GM19395 (cell line): ENCODE data around the gene BCAS4.
"Not testable (repeated sequence)": the region's sequence is repeated elsewhere in the genome, so short reads cannot be mapped to it uniquely, and the experiment has no call there.

Experiments
- ATAC-seq: cut with Tn5 transposase; IDR thresholded peaks from one replicate; pipeline ENCODE4 v1.9.1; 2021; ENCODE audit warnings: mild to moderate bottlenecking, moderate library complexity; ENCODE audit not compliant: unreplicated experiment

Gene BCAS4

DNA sequence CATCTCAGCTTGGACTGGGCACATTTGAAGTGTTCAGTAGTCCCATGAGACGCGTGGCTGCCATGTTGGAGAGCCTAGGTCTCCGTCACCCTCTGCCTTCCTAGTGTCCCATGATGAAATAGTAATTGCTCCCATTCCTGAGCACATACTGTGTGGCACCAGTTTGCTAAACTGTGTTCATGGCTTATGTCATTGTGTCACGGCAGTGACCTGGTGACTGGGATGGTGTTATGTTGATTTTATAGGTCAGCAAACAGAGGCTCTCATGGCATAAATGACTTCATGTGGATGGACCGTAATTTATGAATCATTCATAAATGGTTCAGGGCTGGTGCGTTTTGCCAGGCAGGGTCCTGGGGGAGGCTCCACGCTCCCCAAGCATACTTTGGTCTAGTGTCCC lies 3.8 kb downstream of the BCAS4 start:
- ATAC-seq, result no peak

DNA sequence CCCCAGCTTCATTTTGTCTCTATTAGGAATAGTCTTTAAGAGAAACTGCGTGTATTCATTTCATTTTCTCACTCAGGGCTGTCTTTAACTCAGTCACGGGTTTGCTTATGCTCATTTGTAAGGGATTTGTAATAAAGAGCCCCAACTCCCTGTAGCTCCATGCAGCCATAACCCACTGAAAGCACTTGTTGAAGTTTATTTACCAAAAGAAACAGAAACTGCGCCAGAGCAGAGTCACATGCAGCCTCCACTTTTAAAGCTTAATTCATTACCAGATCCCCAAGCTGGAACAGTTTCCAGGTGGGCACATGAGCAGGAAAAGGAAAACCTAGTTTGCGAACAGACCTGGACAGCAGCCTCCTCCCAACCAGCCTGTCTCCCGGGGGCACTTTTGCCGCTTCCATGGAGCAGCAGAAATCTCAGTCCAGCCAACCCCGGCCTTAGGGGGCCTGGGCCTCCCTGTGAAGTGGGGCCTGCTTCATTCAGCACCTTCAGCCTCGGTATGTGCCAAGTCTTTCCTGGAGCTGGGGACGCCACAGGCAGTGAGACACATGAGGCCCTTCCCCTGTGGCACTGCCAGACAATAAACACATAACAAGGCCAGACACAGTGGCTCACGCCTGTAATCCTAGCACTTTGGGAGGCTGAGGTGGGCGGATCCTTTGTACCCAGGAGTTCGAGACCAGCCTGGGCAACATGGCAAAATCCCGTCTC lies 4.5 kb downstream of the BCAS4 start:
- ATAC-seq, result peak; percentile 1

DNA sequence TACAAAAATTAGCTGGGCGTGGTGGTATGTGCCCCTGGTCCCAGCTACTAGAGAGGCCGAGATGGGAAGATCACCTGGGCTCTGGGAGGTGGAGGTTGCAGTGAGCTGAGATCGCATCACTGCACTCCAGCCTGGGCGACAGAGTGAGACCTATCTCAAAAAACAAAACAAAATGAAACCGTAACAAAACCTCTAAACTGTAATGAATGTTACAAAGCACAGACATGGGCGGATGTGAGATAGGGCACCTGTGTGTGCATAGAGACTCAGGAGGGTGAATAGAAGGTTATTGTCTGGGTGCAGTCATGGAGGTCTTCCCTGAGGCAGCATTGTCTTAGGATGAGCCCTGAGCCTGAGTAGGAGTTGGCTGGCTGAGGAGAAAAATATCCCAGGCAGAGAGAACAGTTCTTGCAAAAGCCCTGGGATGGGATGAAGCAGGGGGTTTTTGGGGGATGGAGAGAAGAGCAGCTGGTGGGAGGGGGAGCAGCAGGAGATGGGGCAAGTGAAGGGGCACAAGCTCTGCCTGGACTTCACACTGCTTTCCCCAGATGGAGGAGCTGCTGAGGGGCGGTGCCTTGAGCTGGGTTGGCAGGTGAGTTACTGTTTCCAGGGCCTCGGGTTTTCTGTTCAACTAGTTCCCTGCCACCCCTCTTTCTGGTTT lies 5.2 kb downstream of the BCAS4 start:
- peak; percentile 56 for ATAC-seq

DNA sequence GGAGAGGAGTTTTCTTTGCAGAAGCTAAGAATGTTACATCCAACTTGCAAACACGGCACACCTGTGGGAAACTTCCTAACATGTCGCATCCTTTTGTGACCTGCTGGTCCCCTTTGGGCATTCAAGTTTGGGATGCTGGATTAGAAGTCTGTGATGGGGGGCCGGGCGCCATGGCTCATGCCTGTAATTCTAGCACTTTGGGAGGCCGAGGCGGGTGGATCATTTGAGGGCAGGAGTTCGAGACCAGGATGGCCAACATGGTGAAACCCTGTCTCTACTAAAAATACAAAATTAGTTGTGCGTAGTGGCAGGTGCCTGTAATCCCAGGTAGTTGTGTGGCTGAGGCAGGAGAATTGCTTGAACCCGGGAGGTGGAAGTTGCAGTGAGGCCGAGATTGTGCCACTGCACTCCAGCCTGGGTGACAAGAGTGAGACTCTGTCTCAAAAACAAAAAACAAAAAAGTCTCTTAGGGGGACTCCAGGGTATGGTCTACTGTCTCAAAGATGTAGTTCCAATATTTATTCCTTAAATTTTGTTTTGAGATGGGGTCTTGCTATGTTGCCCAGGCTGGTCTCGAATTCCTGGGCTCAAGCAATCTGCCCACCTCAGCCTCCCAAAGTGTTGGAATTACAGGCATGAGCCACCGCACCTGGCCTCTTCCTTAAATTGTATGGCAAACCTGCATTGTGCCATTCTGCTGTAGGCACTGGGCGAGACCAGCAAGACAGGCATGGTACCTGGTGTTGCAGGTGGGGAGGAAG lies 6.3 kb downstream of the BCAS4 start:
- ATAC-seq, result not testable (repeated sequence)

DNA sequence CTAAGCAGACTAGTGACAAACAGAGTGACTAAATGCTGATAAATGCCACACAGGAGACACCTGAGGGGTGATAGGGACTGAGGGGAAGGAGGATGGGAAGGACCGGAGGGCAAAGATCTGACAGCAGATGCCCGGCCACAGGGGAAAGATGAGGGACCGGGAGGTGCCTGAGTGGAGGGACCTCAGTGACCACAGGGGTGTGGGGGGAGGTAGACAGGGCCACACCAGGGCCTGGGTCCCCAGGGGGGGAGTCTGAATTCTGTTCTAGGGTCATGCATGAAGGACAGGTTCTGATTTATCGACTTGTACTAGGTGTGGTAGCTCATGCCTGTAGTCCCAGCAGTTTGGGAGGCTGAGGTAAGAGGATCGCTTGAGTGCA lies 6.9 kb downstream of the BCAS4 start:
- no peak for ATAC-seq

DNA sequence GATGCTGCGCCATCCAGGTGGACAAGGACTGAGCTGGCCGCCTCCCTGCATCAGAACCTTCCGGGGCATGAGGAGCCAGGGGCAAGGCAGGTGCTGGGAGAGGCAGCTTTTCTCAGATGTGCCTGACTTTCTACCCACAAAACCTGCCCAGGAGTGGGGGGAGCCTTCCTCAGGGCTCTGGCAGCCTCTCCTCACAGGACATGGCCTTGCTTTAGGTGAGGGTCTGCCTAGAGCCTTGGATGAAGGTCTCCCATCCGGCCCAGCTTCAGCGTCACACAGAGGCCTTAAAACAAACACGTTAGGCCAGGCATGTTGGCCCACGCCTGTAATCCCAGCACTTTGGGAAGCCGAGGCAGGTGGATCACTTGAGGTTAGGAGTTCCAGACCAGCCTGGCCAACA lies 7.4 kb downstream of the BCAS4 start:
- no peak for ATAC-seq

DNA sequence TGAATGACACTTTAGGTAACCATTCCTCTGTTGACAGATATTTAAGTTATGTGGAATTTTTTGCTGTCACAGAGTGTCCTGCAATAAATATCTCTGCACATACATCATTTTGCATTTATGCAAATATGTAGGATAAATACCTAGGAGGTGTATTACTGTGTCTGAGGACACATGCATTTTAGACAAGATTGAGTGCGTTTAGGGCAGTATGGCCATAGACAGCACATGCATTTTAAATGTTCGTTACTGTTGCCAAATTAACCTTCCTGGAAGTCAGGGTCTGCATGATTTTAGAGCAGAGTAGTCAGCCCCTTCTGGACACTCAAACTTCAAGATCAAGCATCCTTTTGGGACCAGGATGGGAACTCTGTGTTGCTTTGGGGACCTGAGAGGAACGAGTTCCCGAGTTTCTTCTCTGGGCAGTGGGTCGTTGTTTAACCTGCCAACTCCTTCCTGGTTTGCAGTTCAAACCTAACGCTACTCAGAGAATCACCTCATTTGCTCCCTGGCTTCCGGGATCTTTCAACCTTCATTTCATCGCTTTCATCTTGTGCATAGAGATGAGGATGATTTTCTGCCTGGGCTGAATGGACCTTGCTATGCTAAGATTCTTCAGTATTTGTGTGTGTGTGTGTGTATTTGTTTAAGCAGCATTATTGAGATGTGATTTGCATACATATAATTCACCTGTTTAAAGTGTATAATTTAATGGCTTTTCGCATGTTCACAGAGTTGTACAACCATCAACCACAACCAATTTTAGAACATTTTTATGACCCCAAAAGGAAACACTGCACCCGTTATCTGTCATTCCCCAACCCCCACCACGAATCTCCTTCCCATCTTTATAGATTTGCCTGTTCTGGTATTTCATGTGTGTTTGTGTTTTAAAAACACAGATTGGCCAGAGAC lies 9.8 kb downstream of the BCAS4 start:
- ATAC-seq, result no peak

DNA sequence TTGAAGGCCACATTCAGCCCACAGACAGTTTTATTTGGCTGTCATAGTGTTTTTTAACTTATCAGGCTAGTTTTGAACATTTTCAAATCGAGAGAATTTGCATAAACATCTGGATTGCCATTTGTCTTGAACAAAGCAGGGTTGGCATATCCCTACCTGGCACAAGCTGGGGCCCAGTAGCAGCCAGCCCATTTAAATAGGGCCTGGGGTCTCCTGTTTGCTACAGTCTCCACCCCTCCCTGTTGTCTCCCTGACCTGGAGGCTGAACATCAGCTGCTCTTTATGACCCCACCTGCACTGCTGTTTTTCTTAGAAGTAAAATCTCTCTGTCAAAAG lies 10.5 kb downstream of the BCAS4 start:
- no peak for ATAC-seq

DNA sequence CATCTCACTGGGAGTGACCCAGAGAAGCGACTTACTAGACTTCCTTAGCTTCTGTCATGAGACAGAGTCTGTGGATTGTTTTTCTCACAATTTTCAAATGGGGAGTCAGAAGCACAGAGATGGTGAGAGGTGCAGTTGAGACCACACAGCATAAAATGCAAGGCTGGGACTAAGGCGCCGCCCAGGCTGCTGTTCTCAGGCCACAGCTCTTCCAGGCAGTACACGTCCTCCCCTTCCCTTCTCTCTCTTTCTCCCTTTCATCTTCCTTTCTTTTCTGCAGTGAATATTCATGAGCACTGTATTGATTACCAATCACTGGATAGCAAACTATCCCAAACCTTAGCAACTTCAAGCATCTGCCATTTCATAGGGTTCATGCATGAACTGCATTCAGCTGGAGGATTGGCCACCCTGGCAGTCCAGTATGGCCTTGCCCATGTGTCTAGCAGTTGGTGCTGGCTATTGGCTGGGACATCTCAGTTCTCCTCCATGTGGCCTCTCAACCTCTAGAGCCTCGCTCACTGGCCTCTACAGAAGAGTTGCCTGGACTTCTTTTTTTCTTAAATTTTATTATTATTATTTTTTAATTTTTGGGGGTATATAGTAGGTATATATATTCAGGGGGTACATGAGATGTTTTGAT lies 11.4 kb downstream of the BCAS4 start:
- no peak for ATAC-seq

DNA sequence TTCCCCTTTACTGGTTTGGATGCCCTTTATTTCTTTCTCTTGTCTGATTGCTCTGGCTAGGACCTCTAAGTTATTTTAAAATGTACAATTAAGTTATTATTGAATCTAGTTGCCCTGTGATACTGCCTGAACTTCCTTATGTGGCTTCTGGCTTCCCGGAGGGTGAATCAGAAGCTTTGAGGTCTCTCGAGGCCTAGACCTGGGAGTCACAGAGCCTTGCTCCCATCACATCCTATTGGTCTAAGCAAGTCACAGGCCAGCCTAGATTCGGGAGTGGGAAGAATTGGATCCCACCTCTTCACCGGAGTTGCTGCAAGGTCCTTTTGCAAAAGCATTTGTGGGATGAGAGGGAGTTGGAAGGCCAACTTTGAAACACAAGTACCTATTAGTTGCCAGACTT lies 15.2 kb downstream of the BCAS4 start:
- no peak for ATAC-seq

DNA sequence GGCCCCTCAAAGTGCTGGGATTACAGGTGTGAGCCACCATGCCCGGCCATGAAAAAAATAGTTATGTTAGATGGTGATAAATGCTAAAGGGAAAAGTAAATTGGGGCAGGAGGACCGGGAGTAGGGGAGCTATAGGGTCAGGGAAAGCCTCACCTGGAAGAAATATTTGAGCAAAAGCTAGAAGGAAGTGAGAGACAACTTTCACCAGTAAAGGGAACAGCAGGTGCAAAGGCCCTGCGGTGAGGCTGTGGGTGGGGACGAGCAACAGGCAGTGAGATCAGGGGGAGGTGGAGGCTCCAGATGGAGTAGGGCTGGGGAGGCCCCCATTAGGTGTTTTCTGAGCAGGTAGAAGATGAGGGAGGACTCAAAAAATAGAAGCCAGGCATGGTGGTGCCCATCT lies 16.0 kb downstream of the BCAS4 start:
- no peak for ATAC-seq

DNA sequence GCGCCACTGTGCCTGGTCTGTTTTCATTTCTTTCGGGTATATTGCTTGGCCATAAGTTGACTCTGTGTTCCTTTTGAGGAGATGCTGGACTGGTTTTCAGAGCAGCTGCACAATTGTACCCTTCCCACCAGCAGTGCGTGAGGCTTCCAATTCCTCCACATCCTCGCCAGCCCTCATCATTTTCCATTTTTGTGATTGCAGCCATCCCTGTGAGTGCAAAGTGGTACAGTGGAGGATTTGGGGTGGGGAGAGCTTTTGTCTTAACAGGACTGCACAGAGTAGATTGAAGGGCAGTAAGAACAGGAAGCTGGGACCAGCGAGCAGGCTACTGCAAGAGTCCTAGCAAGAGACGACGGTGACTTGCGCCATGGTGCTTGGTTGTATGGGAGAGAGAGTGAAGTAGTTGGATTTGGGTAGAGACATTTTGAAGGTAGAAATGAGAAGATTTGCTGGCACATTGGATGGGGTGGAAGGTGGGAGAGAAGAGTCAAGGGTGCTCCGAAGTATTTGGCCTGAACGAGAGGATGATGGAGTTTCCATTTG lies 18.3 kb downstream of the BCAS4 start:
- no peak for ATAC-seq

DNA sequence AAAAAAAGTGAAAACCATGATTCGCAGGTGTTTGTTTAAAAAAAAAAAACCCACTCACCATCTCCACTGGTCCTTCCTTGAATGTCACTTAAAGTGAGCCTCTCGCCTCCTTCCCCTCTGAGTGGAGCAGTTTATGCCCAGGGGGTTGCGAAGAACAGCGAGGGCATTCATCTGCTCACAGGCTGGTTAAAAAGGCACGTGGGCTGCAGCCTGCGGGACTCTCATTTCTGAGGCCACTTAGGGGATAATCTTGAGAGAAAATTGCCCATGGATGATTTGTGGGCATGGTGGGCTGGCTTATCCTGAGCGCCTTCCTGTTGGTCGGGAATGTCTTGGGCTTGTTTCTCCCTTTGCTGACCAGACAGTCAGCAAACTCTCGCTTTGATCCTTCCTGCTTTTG lies 18.9 kb downstream of the BCAS4 start:
- ATAC-seq, result no peak

DNA sequence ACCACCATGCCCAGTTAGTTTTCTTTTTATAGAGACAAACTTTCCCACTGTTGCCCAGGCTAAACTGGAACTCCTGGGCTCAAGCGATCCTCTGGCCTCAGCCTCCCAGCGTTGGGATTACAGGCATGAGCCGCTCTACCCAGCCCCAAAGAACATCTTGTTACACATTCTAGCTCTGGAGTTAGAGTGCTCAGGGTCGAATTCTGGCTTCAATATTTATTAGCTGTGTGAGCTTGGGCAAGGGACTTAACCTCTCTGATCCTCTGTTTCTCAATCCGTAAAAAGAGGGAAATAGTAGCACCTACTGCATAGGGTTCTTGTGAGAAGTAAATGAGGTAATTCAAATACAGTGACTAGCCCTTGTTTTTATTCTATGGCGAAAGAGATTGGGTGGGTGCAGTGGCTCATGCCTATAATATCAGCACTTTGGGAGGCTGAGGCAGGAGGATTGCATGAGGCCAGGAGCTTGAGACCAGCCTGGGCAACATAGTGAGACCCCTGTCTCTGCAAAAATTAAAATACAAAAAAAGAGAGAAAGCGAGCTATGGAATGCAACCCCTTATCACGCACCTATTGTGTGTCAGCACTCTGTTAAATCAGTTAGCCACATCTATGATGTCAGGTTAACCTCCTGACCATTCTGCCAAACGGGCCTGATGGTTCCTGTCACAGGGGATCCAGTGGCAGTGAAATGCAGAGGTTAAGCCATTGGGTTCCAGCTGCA lies 19.7 kb downstream of the BCAS4 start:
- ATAC-seq, result no peak

DNA sequence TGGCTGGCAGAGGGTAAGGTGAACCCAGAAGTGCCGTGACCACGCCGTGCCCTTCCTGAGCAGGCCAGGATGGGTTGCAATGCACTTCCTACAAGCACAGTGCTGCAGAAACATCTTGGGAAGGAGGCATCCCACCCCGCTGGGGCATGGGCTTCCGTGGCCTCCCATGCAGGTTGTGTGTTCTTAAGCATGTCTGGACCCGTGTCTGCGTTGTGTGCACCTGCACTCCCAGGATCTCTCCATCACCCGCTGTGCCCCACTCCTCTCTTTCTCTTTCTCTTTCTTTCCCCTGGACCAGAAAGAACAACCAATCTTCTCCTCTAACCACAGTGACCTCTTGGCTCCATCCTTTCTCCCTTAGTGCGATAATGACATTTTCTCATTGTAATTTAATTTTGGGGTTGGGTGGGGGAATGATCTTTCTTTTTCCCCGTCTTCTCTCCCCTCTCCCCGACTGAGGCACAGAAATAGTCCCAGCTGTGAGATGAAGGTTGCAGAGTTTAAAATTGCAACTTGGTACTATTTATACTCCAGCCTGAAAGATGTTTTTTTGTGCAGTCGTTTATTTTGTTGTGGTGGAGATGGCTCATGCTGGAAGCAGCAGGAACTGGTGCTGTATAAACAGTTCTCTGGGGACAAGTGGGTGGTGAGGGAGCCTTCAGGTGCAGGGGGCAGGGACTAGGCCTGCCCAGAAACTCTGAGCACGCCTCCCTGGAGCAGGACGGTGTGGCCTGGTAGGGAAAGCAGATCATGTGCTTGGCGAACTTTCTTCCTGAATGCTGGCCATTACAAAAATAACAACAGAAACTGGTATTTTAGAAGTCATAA lies 20.5 kb downstream of the BCAS4 start:
- ATAC-seq, result no peak

DNA sequence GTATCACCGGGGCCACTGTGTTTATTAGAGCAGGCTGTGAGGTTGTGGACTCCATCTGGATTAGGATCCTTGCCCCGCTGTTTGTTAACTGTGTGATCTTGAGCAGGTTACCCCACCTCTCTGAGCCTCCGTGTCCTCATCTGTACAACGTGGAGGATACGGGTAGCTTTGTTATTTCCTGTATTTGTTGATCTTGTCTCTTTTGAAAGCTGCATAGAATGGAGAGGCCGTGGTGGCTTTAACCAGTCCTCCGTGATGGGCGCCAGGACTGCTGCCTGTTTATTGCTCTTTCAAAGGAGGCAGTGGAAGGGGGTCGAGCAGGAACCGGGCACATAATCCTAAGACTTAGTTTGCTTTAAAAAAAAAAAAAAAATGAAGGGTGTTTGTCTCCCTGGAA lies 22.9 kb downstream of the BCAS4 start:
- no peak for ATAC-seq

DNA sequence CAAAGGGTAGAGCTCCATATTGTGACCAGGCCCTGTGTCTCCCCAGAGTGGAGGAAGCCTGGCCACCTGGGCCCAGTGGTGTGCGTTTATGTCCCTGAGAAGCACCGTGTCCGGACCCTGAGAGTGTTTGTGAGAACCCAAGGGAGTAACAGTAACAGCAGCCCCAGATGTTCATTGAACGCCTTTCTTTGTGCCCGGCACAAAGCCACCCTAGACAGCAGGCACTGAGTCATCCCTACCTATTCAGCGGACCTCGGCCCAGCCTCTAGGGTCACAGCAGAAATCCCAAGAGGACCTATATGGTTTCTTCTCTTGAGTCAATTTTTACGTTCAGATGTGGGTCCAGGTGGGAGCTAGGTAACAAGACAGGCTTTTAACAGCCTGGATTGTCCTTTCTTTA lies 24.5 kb downstream of the BCAS4 start:
- ATAC-seq, result no peak

DNA sequence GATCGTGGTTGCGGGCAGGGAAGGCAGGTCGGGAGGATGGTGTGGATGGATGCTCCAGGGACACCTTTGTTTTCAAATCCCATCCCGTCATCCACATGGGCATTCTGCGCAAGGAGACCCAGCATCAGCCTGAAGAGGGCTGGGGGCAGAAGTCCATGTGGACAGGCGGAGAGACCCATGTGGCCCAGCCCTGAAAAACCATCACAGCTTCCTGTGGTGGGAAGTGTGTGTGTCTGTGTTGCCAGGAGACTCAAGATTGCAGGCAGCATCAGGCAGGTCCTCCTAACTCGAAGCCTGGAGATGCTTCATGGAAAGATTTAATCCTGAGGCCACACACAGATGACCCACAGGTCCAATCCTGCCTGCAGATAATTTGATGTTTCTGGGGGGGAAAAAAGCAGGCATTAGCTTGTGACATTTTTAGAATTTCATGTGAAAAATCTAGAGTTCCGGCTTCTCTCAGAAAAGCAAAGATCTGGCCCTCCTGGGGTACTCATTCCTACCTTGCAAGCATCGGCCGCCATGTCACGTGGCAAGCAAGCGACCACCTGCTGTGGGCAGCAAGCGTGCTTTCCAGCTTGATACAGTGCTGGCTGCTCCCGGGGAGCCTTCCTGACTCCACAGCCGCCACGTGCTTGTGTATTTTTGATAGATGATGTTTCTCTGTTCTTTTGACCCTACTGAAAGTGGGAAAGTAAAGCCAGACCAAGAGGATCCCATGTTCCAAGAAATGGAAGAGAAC lies 25.8 kb downstream of the BCAS4 start:
- ATAC-seq, result no peak
